ENCODE results near the gene QPRT.
"Not testable (repeated sequence)": the region's sequence is repeated elsewhere in the genome, so short reads cannot be mapped to it uniquely, and the experiment has no call there.

The QPRT gene

GRCh38 chr16:29743827-29744531 lies 65.0 kb downstream of the QPRT start:
- peak in 1 of 2 donors; percentile 24 for DNase-seq (ENCODE audit: extremely low read depth in 1 of 2, low read depth in 1 of 2)

DNA sequence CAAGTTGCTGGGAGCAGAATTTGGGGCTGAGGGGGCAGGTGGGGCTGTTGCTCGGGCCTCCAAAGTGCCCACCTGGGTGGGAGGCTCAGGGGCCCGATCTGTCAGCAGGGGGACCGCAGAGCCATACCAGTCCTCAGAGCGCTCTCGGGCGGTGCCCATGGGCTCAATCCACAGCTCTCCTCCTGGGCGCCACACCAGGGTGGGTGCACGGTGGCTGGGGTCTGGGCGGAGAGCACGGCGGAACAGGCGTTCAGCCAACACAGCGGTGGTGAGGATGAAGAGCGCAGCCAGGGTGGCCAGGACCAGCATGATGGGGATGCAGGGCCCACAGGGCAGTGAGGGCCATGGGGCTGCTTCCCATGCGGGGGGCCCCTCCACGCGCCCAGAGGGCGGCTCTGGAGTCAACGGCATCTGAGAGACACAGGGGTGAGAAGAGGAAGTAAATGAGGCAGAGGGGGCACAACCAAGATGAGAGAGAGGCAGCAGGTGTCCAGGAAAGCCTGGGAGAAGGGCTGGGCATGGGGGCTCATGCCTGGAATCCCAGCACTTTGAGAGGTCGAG lies 65.6 kb downstream of the QPRT start:
- no peak for DNase-seq (ENCODE audit: extremely low read depth in 1 of 2, low read depth in 1 of 2)

- DNase-seq (ENCODE audit: extremely low read depth in 1 of 2, low read depth in 1 of 2): peak in 1 of 2 donors; percentile 25
These were observed 66.3 kb downstream of the QPRT start for GRCh38 chr16:29745121-29745852.

DNA sequence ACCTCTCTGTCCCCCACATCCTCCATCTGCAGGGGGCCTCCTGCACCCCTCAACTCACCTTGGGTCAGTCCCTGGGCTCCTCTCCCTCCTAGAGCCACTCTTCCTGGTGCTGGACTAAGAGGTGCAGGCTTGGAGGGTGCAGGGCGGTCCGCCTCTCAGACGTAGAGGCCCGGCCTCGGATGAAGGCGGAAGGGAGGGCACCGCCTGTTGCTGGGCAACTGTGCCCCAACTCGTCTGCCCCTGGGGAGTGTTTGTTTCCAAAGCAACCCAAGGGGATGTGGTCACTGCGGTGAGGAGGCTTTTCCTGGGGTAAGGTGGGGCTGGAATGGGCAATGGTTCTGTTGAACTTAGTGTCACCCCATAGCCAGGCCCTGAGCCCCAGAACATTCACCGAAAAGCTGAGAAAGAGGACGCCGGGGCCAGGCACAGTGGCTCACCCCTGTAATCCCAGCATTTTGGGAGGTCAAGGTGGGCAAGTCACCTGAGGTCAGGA lies 66.9 kb downstream of the QPRT start, which contains the start of gene C16orf54:
Gene C16orf54 (minus strand): TSS at position 138 of the 493 bp plus-strand sequence. CDS start 1,039 bp downstream, outside the sequence.
- DNase-seq (ENCODE audit: extremely low read depth in 1 of 2, low read depth in 1 of 2): peak; percentile 83 to 88

DNA sequence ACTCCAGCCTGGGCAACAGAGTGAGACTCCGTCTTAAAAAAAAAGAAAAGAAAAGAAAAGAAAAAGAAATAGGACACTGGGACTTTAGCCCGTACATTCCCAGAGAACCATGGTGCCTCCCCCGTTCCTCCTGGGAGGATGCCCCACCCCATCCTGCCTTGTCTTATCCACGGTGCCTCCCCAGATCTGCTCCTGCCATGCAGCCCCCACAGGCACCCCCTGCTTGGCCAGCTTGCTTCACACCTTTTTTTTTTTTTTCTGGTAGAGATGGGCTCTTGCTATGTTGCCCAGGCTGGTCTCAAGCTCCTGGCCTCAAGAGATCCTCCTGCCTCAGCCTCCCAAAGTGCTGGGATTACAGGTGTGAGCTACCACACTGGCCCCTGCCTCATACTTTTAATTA lies 67.5 kb downstream of the QPRT start:
- DNase-seq (ENCODE audit: extremely low read depth in 1 of 2, low read depth in 1 of 2): not testable (repeated sequence)
